SK-N-SH (cell line): ENCODE data around the gene ITGB8. TPM values are rescaled to one million over a fixed set of nuclear protein-coding genes. Genes with fewer than 3 reads are reported as not detected.
A peak's percentile ranks its signal among the peaks of the same experiment; 100 is the strongest.

Experiments
- CTCF ChIA-PET: fragments of 300-600, 350-600 bp; formaldehyde crosslinking; extraction: SDS; loops from one replicate; lab custom pipeline; 2021; lab: Yijun Ruan, JAX
- POLR2A ChIA-PET: fragments of 350-600 bp; sonication (Branson Sonifier 250); formaldehyde crosslinking; extraction: SDS; loops from one replicate; lab custom pipeline; 2020; ENCODE audit warnings: antibody characterized with exemption, inconsistent platforms; lab: Yijun Ruan, JAX
- DNase-seq: peaks from one replicate; pipeline ENCODE4 v3.0.0; 2012
- H2AFZ ChIP-seq: fragments of 200-600 bp; sonication (generic); 2 replicates; pipeline ENCODE4 v1.8.1; 2016; ENCODE audit warnings: antibody characterized with exemption, mild to moderate bottlenecking, low read depth
- H3F3A ChIP-seq: fragments of 200-600 bp; sonication (generic); replicated peaks from 2 replicates; pipeline ENCODE3; 2016; ENCODE audit warnings: antibody characterized with exemption, mild to moderate bottlenecking; ENCODE audit not compliant: insufficient read depth
- H3K27ac ChIP-seq, 2 experiments: fragments of 200-500 bp in 1 of 2; fragments of 200-600 bp in 1 of 2; sonication (Bioruptor generic) in 1 of 2; sonication (generic), shearing (Covaris generic) in 1 of 2; 2 replicates each; pipeline versions ENCODE4 v1.5.1 to v1.6.1; 2014 to 2016; ENCODE audit warnings: low read depth in 2 of 2, inconsistent platforms in 1 of 2, low read length in 1 of 2, mild to moderate bottlenecking in 1 of 2, mixed read lengths in 1 of 2
- H3K27me3 ChIP-seq: fragments of 200-600 bp; sonication (generic), shearing (Covaris generic); 2 replicates; pipeline ENCODE4 v1.6.1; 2016; ENCODE audit warnings: mixed run types; ENCODE audit not compliant: insufficient read depth
- H3K36me3 ChIP-seq, 2 experiments: fragments of 200-500 bp in 1 of 2; fragments of 200-600 bp in 1 of 2; sonication (Bioruptor generic) in 1 of 2; sonication (generic) in 1 of 2; replicated peaks in 1 of 2; 2 replicates each; pipeline versions ENCODE3 to v1.5.1; 2014 to 2016; ENCODE audit warnings: low read length in 1 of 2, mild to moderate bottlenecking in 1 of 2; ENCODE audit not compliant: insufficient read depth in 2 of 2, control insufficient read depth in 1 of 2
- H3K4me1 ChIP-seq, 2 experiments: fragments of 200-500 bp in 1 of 2; fragments of 200-600 bp in 1 of 2; sonication (Bioruptor generic) in 1 of 2; sonication (generic), shearing (Covaris generic) in 1 of 2; 2 replicates each; pipeline versions ENCODE4 v1.5.1 to v1.6.1; 2014 to 2016; ENCODE audit warnings: low read depth in 1 of 2, low read length in 1 of 2, mixed run types in 1 of 2; ENCODE audit not compliant: insufficient read depth in 2 of 2, control insufficient read depth in 1 of 2
- H3K4me2 ChIP-seq: fragments of 200-600 bp; sonication (generic), shearing (Covaris generic); 2 replicates; pipeline ENCODE4 v1.6.1; 2017; ENCODE audit warnings: mixed run types
- H3K4me3 ChIP-seq, 2 experiments: fragments of 200-500 bp in 1 of 2; fragments of 200-600 bp in 1 of 2; sonication (Bioruptor generic) in 1 of 2; sonication (generic), shearing (Covaris generic) in 1 of 2; 2 replicates each; pipeline versions ENCODE4 v1.5.1 to v1.8.1; 2014 to 2016; ENCODE audit warnings: low read depth in 2 of 2, inconsistent platforms in 1 of 2, low read length in 1 of 2, mild to moderate bottlenecking in 1 of 2, mixed read lengths in 1 of 2, moderate library complexity in 1 of 2
- H3K79me2 ChIP-seq: fragments of 200-600 bp; sonication (generic); 2 replicates; pipeline ENCODE4 v1.8.1; 2017; ENCODE audit warnings: mild to moderate bottlenecking; ENCODE audit not compliant: insufficient read depth
- H3K9ac ChIP-seq: fragments of 200-600 bp; sonication (generic); 2 replicates; pipeline ENCODE4 v1.6.1; 2017; ENCODE audit warnings: mixed run types
- H3K9me2 ChIP-seq: fragments of 200-600 bp; sonication (generic); 2 replicates; pipeline ENCODE4 v1.6.1; 2017; ENCODE audit warnings: mixed run types
- H3K9me3 ChIP-seq: fragments of 200-600 bp; sonication (generic); 2 replicates; pipeline ENCODE4 v1.6.1; 2017; ENCODE audit warnings: mixed run types, mild to moderate bottlenecking, moderate library complexity
- H4K20me1 ChIP-seq: fragments of 200-600 bp; sonication (generic); 2 replicates; pipeline ENCODE4 v1.6.1; 2017; ENCODE audit warnings: mild to moderate bottlenecking, mixed run types; ENCODE audit not compliant: insufficient read depth
- CHD2 ChIP-seq: fragments of 150-350 bp; IDR thresholded peaks from 2 replicates; pipeline ENCODE4 v1.6.1; 2018; ENCODE audit warnings: low read length; ENCODE audit not compliant: partially characterized antibody
- EP300 ChIP-seq, 2 experiments: IDR thresholded peaks; 2 replicates each; pipeline versions ENCODE4 v1.4.0 to v1.6.1; 2012; ENCODE audit warnings: borderline replicate concordance in 1 of 2, low read depth in 1 of 2, low read length in 1 of 2
- EZH2phosphoT487 ChIP-seq: fragments of 200-600 bp; sonication (generic); IDR thresholded peaks from 2 replicates; pipeline ENCODE4 v1.6.1; 2017; ENCODE audit warnings: low read depth, mixed run types, mild to moderate bottlenecking, antibody characterized with exemption, moderate library complexity, borderline replicate concordance
- FOSL2 ChIP-seq: IDR thresholded peaks from 2 replicates; pipeline ENCODE4 v1.4.0; 2012; ENCODE audit warnings: low read depth, mild to moderate bottlenecking, moderate library complexity, borderline replicate concordance
- NFIC ChIP-seq: IDR thresholded peaks from 2 replicates; pipeline ENCODE4 v1.4.0; 2012; ENCODE audit warnings: borderline replicate concordance
- NRF1 ChIP-seq: IDR thresholded peaks from 2 replicates; pipeline ENCODE4 v1.6.1; 2012; ENCODE audit warnings: low read depth, mild to moderate bottlenecking, low read length
- RAD21 ChIP-seq: IDR thresholded peaks from 2 replicates; pipeline ENCODE4 v1.6.1; 2012; ENCODE audit warnings: mild to moderate bottlenecking, low read length
- RCOR1 ChIP-seq: fragments of 150-350 bp; IDR thresholded peaks from 2 replicates; pipeline ENCODE4 v1.6.1; 2017; ENCODE audit warnings: antibody characterized with exemption, low read length
- RXRA ChIP-seq: IDR thresholded peaks from 2 replicates; pipeline ENCODE4 v1.4.0; 2012; ENCODE audit warnings: low read depth, mild to moderate bottlenecking, borderline replicate concordance
- SIN3A ChIP-seq: IDR thresholded peaks from 2 replicates; pipeline ENCODE4 v1.6.1; 2012; ENCODE audit warnings: low read depth, mild to moderate bottlenecking, low read length, moderate library complexity, borderline replicate concordance
- SMC3 ChIP-seq: IDR thresholded peaks from 2 replicates; pipeline ENCODE4 v1.6.1; 2012; ENCODE audit warnings: low read depth, low read length, improper control_type of control experiment
- TAF1 ChIP-seq: IDR thresholded peaks from 2 replicates; pipeline ENCODE4 v1.6.1; 2012; ENCODE audit warnings: low read depth, mild to moderate bottlenecking, low read length, moderate library complexity, borderline replicate concordance
- WGBS: methylation state at CpG from one replicate; pipeline ENCODE4 v1.1.6; 2017; ENCODE audit warnings: low lambda C conversion rate; 5-methylcytosine and 5-hydroxymethylcytosine counted together
- polyA plus RNA-seq, 3 experiments: library from polyadenylated mRNA; depleted of rRNA; stranded (reverse); fragments of >200 nt; gene quantifications; 2 replicates each; pipeline ENCODE4 v1.2.3, GENCODE V29; 2012
- TF ChIP-seq, protein P1 (sequence below): fragments of 200-600 bp; sonication (generic); IDR thresholded peaks from 2 replicates; pipeline ENCODE4 v1.6.1; 2017; ENCODE audit warnings: antibody characterized with exemption, mild to moderate bottlenecking, moderate library complexity
- TF ChIP-seq, protein P2 (sequence below): IDR thresholded peaks from 2 replicates; pipeline ENCODE4 v1.4.0; 2012; ENCODE audit warnings: low read depth
- TF ChIP-seq, protein P3 (sequence below): IDR thresholded peaks from 2 replicates; pipeline ENCODE4 v1.4.0; 2012; ENCODE audit warnings: low read depth, borderline replicate concordance
- TF ChIP-seq, protein P4 (sequence below): IDR thresholded peaks from 2 replicates; pipeline ENCODE4; 2012
- TF ChIP-seq, protein P5 (sequence below): IDR thresholded peaks from 2 replicates; pipeline ENCODE4 v1.4.0; 2012; ENCODE audit warnings: low read depth, borderline replicate concordance

The ITGB8 gene
- polyA plus RNA-seq, 1 of the 3 experiments (the other 2 are of a cell fraction) = 0.62 TPM

DNA sequence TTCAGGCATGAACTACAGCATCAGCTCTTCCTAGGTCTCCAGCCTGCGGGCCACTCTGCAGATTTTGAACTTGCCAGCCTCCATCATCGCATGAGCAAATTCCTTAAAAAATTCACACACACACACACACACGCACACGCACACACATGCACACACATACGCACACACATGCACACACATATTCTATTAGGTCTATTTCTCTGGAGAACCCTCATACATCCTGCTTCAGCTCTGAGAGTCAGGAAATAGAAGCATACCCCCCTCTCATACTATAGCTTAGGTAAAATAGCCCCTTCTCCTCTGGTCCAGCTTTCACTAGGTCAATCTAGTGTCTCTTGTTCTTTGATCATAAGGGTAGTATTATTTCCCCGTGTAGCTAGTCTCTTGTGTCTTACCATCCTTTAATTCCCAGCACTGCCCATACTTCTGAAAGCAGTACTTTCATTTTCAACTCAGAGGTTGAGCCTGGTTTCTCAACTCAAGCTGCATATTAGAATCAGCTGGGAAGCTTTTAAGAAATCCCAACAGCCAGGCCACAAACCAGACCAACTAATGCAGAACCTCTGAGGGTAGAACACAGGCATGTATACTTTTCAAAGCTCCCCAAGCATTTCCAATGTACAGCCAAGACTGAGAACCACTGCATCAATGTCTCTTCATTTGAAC lies 30.9 kb upstream of the ITGB8 start (continued):
- TF ChIP-seq, protein P1, sequence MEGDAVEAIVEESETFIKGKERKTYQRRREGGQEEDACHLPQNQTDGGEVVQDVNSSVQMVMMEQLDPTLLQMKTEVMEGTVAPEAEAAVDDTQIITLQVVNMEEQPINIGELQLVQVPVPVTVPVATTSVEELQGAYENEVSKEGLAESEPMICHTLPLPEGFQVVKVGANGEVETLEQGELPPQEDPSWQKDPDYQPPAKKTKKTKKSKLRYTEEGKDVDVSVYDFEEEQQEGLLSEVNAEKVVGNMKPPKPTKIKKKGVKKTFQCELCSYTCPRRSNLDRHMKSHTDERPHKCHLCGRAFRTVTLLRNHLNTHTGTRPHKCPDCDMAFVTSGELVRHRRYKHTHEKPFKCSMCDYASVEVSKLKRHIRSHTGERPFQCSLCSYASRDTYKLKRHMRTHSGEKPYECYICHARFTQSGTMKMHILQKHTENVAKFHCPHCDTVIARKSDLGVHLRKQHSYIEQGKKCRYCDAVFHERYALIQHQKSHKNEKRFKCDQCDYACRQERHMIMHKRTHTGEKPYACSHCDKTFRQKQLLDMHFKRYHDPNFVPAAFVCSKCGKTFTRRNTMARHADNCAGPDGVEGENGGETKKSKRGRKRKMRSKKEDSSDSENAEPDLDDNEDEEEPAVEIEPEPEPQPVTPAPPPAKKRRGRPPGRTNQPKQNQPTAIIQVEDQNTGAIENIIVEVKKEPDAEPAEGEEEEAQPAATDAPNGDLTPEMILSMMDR = no peak
- TF ChIP-seq SMC3 (no peak), RAD21 (no peak)
- TF ChIP-seq, protein P2, sequence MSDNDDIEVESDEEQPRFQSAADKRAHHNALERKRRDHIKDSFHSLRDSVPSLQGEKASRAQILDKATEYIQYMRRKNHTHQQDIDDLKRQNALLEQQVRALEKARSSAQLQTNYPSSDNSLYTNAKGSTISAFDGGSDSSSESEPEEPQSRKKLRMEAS = no peak
- TF ChIP-seq, all 33 proteins: peak for 0

DNA sequence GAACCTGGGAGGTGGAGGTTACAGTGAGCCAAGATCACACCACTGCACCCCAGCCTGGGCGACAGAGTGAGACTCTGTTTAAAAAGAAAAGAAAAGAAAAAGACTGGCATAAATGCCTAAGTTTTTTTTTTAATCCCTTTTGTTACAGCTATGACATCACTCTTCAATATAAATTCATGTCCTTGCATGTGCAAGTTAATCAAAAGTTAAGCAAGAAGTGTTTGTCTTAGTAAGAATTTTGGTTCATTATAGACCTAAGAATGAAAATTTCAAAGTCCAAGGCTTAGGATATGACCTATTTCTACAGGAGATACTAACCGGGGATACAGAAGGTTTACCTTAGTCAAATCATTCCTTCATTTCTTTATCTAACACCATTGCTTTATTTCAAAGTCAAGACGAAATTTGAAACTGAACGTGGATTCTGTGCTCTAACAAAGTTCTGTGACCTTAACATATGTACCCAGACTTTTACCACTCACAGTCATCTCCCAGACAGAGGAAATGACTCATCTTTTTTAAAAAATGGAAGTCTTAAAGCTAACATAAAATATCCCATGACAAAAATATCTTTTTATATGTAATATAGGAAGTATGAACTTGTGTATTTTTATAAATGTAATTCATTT lies 29.3 kb upstream of the ITGB8 start:
- ChIA-PET CTCF (interaction anchor here (0.6 to 2.4 kb wide), 6 partner anchors 10 to 554 kb away, joined by 3 to 6 read pairs (median 4); no protein-coding TSS in a partner anchor), POLR2A (no interaction called here)
- no peak overlapping the region for H3K4me3 ChIP-seq
- DNase-seq = no peak
- H3K9me2 ChIP-seq = no peaks in the 10 kb centered on the region
- no peaks in the 10 kb centered on the region for H3K9me3 ChIP-seq
- H3K27ac ChIP-seq = peak overlapping the region; percentile 4 to 83; a peak in 3 of 4 replicates
- 53% methylated on average over 4 of the region's 4 CpGs for WGBS
- peak overlapping the region; percentile 16; the same call in 1 of the 2 replicates for H3K9ac ChIP-seq
- H4K20me1 ChIP-seq = no peaks in the 10 kb centered on the region
- no peaks in the 10 kb centered on the region for H3K27me3 ChIP-seq
- peaks cover 26% of the 10 kb centered on the region for H3F3A ChIP-seq
- H3K79me2 ChIP-seq = no peaks in the 10 kb centered on the region
- H3K4me2 ChIP-seq = peak overlapping the region; percentile 38; the same call in 1 of the 2 replicates
- peak overlapping the region; percentile 56; the same call in 1 of the 2 replicates for H2AFZ ChIP-seq
- H3K36me3 ChIP-seq = no peaks in the 10 kb centered on the region
- H3K4me1 ChIP-seq = peaks cover 0 to 11% of the 10 kb centered on the region in 2 experiments; a peak in 3 of 4 replicates
- TF ChIP-seq EZH2phosphoT487 (no peak), NFIC (peak; percentile 25; the same call in 1 of the 2 replicates), TAF1 (no peak), SIN3A (no peak), EP300 (IDR thresholded peaks at IDR 0.05; ENCODE audit: borderline replicate concordance in 1 of 2, low read depth in 1 of 2, low read length in 1 of 2) (0 out of 4 replicates have a peak, but pooled peaks of 1 of the 2 experiments have one; percentile 51), RCOR1 (no peak), NRF1 (no peak), FOSL2 (peak; percentile 72), CHD2 (no peak), RXRA (peak; percentile 72; the same call in 1 of the 2 replicates)
- TF ChIP-seq, protein P2 = no peak
- TF ChIP-seq, protein P3, sequence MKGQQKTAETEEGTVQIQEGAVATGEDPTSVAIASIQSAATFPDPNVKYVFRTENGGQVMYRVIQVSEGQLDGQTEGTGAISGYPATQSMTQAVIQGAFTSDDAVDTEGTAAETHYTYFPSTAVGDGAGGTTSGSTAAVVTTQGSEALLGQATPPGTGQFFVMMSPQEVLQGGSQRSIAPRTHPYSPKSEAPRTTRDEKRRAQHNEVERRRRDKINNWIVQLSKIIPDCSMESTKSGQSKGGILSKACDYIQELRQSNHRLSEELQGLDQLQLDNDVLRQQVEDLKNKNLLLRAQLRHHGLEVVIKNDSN = no peak
- TF ChIP-seq, protein P4, sequence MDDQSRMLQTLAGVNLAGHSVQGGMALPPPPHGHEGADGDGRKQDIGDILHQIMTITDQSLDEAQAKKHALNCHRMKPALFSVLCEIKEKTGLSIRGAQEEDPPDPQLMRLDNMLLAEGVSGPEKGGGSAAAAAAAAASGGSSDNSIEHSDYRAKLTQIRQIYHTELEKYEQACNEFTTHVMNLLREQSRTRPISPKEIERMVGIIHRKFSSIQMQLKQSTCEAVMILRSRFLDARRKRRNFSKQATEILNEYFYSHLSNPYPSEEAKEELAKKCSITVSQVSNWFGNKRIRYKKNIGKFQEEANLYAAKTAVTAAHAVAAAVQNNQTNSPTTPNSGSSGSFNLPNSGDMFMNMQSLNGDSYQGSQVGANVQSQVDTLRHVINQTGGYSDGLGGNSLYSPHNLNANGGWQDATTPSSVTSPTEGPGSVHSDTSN = peak; percentile 44; the same call in 1 of the 2 replicates
- TF ChIP-seq, protein P5, sequence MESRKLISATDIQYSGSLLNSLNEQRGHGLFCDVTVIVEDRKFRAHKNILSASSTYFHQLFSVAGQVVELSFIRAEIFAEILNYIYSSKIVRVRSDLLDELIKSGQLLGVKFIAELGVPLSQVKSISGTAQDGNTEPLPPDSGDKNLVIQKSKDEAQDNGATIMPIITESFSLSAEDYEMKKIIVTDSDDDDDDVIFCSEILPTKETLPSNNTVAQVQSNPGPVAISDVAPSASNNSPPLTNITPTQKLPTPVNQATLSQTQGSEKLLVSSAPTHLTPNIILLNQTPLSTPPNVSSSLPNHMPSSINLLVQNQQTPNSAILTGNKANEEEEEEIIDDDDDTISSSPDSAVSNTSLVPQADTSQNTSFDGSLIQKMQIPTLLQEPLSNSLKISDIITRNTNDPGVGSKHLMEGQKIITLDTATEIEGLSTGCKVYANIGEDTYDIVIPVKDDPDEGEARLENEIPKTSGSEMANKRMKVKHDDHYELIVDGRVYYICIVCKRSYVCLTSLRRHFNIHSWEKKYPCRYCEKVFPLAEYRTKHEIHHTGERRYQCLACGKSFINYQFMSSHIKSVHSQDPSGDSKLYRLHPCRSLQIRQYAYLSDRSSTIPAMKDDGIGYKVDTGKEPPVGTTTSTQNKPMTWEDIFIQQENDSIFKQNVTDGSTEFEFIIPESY = no peak
